LNCaP clone FGC (cell line): Measurements from ENCODE around the gene CCHCR1.
"Not testable (repeated sequence)": the region's sequence is repeated elsewhere in the genome, so short reads cannot be mapped to it uniquely, and the experiment has no call there.

Experiments
- DNase-seq: peaks from one replicate; pipeline ENCODE4 v3.0.0-alpha.2; 2011; ENCODE audit warnings: low read depth
- H3K4me3 ChIP-seq: 2 replicates; pipeline ENCODE4 v1.5.1; 2011; ENCODE audit warnings: mild to moderate bottlenecking, low read depth, low read length, control low read depth
- CTCF ChIP-seq: IDR thresholded peaks from 2 replicates; pipeline ENCODE4 v1.5.1; 2012; ENCODE audit warnings: mild to moderate bottlenecking; ENCODE audit not compliant: control insufficient read depth, insufficient read depth; ENCODE audit errors: extremely low read depth

CCHCR1 gene

GRCh38 chr6:31170987-31171671, 13.5 kb upstream of the CCHCR1 start:
- TF ChIP-seq CTCF = no peak
- H3K4me3 ChIP-seq = no peak overlapping the region
- DNase-seq = no peak

GRCh38 chr6:31170600-31170881, 12.9 kb upstream of the CCHCR1 start, which contains the start of gene POU5F1:
Gene POU5F1 (minus strand): TSS chr6:31170682. CDS start chr6:31170620, 62 bp downstream.
- DNase-seq = no peak
- no peak for TF ChIP-seq CTCF
- no peak within 1 kb of the TSS for H3K4me3 ChIP-seq

GRCh38 chr6:31169858-31170599, 12.4 kb upstream of the CCHCR1 start:
- DNase-seq, H3K4me3 ChIP-seq: not testable (repeated sequence)

- H3K4me3 ChIP-seq = no peak overlapping the region
- no peak for TF ChIP-seq CTCF
- no peak for DNase-seq
Observed at GRCh38 chr6:31169123-31169857, 11.7 kb upstream of the CCHCR1 start.

GRCh38 chr6:31168606-31169005, 11.0 kb upstream of the CCHCR1 start:
- no peak overlapping the region for H3K4me3 ChIP-seq
- no peak for TF ChIP-seq CTCF
- no peak for DNase-seq

GRCh38 chr6:31165986-31166385, 8.4 kb upstream of the CCHCR1 start:
- no peak for TF ChIP-seq CTCF
- no peak overlapping the region for H3K4me3 ChIP-seq

GRCh38 chr6:31165064-31165832, 7.6 kb upstream of the CCHCR1 start:
- DNase-seq, H3K4me3 ChIP-seq: not testable (repeated sequence)

More at GRCh38 chr6:31165986-31166385, 8.4 kb upstream of the CCHCR1 start:
- DNase-seq = no peak

- not testable (repeated sequence) for H3K4me3 ChIP-seq, DNase-seq
Observed at GRCh38 chr6:31164475-31165063, 7.0 kb upstream of the CCHCR1 start.
